Duodenal mucosa (tissue), 2 donors: Measurements from ENCODE around the gene PRR11.
"Not testable (repeated sequence)": the region's sequence is repeated elsewhere in the genome, so short reads cannot be mapped to it uniquely, and the experiment has no call there.

Experiments
- H3K27ac ChIP-seq: one replicate; pipeline ENCODE4 v1.7.0; 2013; ENCODE audit warnings: low read depth, low read length
- H3K27me3 ChIP-seq, 2 donors: one replicate each; pipeline ENCODE4 v1.7.0; 2013; ENCODE audit warnings: low read length in 2 of 2, control low read depth in 1 of 2; ENCODE audit not compliant: insufficient read depth in 2 of 2, control insufficient read depth in 1 of 2
- H3K36me3 ChIP-seq, 2 donors: one replicate each; pipeline ENCODE4 v1.7.0; 2013; ENCODE audit warnings: low read length in 2 of 2, control low read depth in 1 of 2; ENCODE audit not compliant: insufficient read depth in 2 of 2, control insufficient read depth in 1 of 2
- H3K4me1 ChIP-seq, 2 donors: one replicate each; pipeline ENCODE4 v1.7.0; 2013; ENCODE audit warnings: low read length in 2 of 2, control low read depth in 1 of 2; ENCODE audit not compliant: insufficient read depth in 2 of 2, control insufficient read depth in 1 of 2
- H3K4me3 ChIP-seq, 2 donors: one replicate each; pipeline ENCODE4 v1.7.0; 2013; ENCODE audit warnings: low read length in 2 of 2, low read depth in 1 of 2
- H3K9ac ChIP-seq, 2 donors: one replicate each; pipeline ENCODE4 v1.7.0; 2013; ENCODE audit warnings: low read length in 2 of 2, low read depth in 1 of 2
- H3K9me3 ChIP-seq, 2 donors: one replicate each; pipeline ENCODE4 v1.7.0; 2013; ENCODE audit warnings: low read length in 2 of 2, control low read depth in 1 of 2; ENCODE audit not compliant: control insufficient read depth in 1 of 2

The PRR11 gene

DNA sequence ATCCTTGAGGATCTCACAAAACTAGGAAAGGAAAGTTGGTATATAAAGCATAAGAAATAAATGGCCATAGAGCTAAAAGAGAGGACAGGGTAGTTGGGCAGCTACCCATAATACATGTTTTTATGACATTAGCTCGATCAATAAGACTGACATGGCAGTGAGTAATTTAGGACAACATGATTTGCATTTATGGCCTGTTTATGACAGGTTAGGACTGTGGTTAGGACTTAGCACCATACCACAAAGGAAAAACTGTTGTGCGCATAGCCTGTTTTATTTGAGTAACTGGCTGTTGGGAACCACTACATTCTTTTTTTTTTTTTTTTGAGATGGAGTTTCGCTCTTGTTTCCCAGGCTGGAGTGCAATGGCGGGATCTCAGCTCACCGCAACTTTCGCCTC is 30.9 kb upstream of the PRR11 start:
- H3K27ac ChIP-seq: no peak overlapping the region
- H3K36me3 ChIP-seq: no peaks in the 10 kb centered on the region
- no peaks in the 10 kb centered on the region for H3K27me3 ChIP-seq
- H3K4me3 ChIP-seq: no peak overlapping the region
- H3K9me3 ChIP-seq: no peaks in the 10 kb centered on the region
- no peaks in the 10 kb centered on the region for H3K4me1 ChIP-seq
- H3K9ac ChIP-seq: no peak overlapping the region

DNA sequence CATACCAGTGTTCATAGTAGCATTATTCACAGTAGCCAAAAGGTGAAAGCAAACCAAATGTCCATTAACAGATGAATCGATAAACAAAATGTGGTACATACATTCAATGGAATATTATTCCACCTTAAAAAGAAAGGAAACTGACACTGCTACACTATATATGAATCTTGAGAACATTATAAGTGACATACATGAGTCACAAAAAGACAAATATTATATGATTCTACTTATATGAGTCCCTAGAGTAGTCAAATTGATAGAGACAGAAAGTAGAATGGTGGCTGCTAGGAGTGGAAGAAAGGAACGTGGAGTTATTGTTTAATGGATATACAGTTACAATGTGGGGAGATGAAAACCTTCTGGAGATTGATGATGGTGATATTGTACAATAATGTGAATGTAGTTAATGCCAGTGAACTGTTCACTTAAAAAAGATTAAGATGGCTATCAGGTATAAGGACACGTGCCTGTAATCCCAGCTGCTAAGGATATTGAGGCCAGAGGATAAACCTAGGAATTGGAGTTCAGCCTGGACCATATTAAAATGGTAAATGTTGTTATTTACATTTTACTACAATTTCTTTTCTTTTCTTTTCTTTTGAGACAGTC is 28.6 kb upstream of the PRR11 start:
- Histone ChIP-seq H3K27ac (no peak overlapping the region), H3K4me3 (no peak overlapping the region), H3K9me3 (no peaks in the 10 kb centered on the region), H3K4me1 (no peaks in the 10 kb centered on the region), H3K36me3 (no peaks in the 10 kb centered on the region), H3K27me3 (no peaks in the 10 kb centered on the region), H3K9ac (no peak overlapping the region)

DNA sequence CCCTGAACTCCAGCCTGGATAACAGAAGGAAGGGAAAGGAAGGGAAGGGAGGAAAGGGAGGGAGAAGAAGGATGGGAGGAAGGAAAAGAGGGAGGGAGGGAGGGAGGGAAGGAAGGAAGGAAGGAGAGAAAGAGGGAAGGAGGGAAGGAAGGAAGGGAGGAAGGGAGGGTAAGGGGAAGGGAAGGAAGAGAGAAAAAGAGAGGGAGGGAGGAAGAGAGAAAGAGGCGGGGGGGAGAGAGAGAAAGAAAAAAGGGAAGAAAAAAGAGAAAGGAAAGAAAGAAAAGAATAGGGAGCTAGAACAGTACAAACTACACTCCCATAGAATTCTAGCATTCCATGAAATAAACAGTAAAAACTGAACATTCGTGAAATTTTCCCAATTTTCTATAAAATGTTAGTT is 25.7 kb upstream of the PRR11 start:
- H3K9ac ChIP-seq: no peak overlapping the region
- H3K27me3 ChIP-seq: no peaks in the 10 kb centered on the region
- no peak overlapping the region for H3K4me3 ChIP-seq
- H3K4me1 ChIP-seq: no peaks in the 10 kb centered on the region
- H3K36me3 ChIP-seq: no peaks in the 10 kb centered on the region
- no peaks in the 10 kb centered on the region for H3K9me3 ChIP-seq
- H3K27ac ChIP-seq: no peak overlapping the region

DNA sequence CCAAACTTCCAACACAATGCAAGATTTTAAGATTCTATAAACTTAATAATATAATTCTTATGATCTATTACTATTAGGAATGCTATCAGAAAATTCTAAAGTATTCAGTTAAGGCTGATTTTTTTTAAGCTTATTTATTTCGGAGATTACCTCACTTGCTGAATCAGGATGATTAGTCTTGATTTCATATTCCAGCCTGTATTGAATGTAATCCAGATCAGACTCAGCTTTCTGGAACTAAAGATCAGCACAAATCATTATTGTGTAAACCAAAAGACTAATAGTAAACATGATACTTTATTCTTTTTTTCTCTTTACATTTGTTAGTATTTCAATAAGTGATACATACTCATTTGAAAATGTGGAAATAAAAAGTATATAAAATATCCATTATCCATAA is 24.4 kb upstream of the PRR11 start:
- H3K9ac ChIP-seq: no peak overlapping the region
- no peak overlapping the region for H3K27ac ChIP-seq
- H3K4me3 ChIP-seq: no peak overlapping the region
- H3K4me1 ChIP-seq: no peaks in the 10 kb centered on the region
- H3K27me3 ChIP-seq: no peaks in the 10 kb centered on the region
- no peaks in the 10 kb centered on the region for H3K36me3 ChIP-seq
- H3K9me3 ChIP-seq: no peaks in the 10 kb centered on the region

- H3K27me3 ChIP-seq, H3K9me3 ChIP-seq, H3K4me1 ChIP-seq, H3K36me3 ChIP-seq, H3K4me3 ChIP-seq, H3K27ac ChIP-seq, H3K9ac ChIP-seq: not testable (repeated sequence)
Observed at GRCh38 chr17:59138339-59138738, 17.2 kb upstream of the PRR11 start.

DNA sequence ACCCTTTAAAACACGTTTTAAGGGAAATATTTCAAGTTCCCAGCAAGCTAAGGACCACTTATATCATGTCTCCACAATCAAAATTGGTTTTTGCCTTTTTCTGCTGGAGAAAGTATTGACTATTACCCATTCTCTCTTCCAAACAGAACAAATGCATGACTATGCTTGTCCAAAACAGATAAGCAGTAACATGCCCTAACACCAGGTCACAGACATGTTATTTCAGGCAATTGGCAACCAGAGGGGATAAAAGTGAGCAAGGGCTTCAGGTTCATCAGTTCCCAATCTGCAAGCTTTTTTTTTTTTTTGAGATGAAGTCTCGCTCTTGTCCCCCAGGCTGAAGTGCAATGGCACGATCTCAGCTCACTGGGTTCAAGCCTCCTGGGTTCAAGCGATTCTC is 15.6 kb upstream of the PRR11 start:
- Histone ChIP-seq H3K4me1 (no peaks in the 10 kb centered on the region), H3K9me3 (no peaks in the 10 kb centered on the region), H3K4me3 (no peak overlapping the region), H3K27ac (no peak overlapping the region), H3K36me3 (no peaks in the 10 kb centered on the region), H3K27me3 (no peaks in the 10 kb centered on the region), H3K9ac (no peak overlapping the region)

GRCh38 chr17:59141860-59142259 is 13.7 kb upstream of the PRR11 start:
- no peaks in the 10 kb centered on the region for H3K9me3 ChIP-seq
- no peak overlapping the region for H3K4me3 ChIP-seq
- H3K36me3 ChIP-seq: no peaks in the 10 kb centered on the region
- H3K4me1 ChIP-seq: no peaks in the 10 kb centered on the region
- no peak overlapping the region for H3K9ac ChIP-seq
- H3K27me3 ChIP-seq: no peaks in the 10 kb centered on the region
- no peak overlapping the region for H3K27ac ChIP-seq

- H3K9ac ChIP-seq: no peak overlapping the region
Observed at GRCh38 chr17:59145571-59146096, 9.9 kb upstream of the PRR11 start.

DNA sequence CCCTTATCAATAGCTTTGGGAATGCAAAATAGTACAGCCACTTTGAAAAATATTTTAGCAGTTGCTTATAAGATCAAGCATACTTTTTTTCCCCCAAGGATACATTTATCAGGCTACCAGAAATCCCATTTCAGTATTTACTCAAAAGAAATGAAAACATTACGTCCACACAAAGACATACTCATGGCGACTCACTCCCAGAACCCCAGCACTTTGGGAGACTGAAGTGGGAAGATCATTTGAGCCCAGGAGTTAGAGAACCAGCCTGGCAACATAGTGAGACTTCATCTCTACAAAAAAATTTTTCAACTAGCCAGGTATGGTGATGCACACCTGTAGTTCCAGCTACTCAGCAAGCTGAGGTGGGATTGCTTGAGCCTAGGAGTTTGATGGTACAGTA is 6.5 kb upstream of the PRR11 start:
- Histone ChIP-seq H3K4me3 (no peak overlapping the region), H3K9me3 (no peaks in the 10 kb centered on the region), H3K4me1 (peaks cover 0 to 11% of the 10 kb centered on the region in 2 donors), H3K27me3 (no peaks in the 10 kb centered on the region), H3K9ac (no peak overlapping the region), H3K36me3 (no peaks in the 10 kb centered on the region), H3K27ac (no peak overlapping the region)

More at GRCh38 chr17:59145571-59146096, 9.9 kb upstream of the PRR11 start:
- H3K9me3 ChIP-seq: no peaks in the 10 kb centered on the region
- no peaks in the 10 kb centered on the region for H3K27me3 ChIP-seq
- H3K36me3 ChIP-seq: no peaks in the 10 kb centered on the region
- H3K4me1 ChIP-seq: no peaks in the 10 kb centered on the region
- H3K27ac ChIP-seq: no peak overlapping the region
- H3K4me3 ChIP-seq: no peak overlapping the region

DNA sequence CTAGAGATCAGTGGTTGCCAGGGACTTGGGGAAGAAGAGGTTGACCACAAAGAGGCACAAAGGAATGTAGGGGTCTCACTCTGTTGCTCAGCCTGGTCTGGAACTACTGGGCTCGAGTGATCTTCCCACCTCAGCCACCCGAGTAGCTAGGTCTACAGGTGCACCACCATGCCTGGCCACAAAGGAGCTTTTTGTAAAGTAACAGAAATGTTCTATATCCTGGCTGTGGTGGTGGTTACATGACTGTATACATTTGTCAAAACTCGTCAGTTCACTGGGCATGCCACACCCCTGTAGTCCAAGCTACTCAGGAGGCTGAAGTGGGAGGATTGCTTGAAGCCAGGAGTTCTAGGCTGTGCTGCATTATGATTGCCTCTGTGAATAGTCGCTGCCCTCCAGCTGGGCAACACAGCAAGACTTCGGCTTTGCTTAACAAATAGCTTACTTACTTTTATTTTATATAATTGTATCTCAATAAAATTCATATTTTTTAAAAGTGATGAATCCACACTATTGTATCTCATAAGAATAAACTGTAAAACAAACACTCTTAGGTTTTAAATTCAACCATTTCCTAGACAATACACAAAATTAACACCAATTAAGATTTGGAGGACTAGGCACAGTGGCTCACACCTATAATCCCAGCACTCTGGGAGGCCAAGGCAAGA is 5.6 kb upstream of the PRR11 start:
- Histone ChIP-seq H3K36me3 (no peaks in the 10 kb centered on the region), H3K4me3 (no peak overlapping the region), H3K9me3 (no peaks in the 10 kb centered on the region), H3K27ac (no peak overlapping the region), H3K4me1 (peaks cover 0 to 11% of the 10 kb centered on the region in 2 donors), H3K9ac (no peak overlapping the region), H3K27me3 (no peaks in the 10 kb centered on the region)
